T-helper 1 cell treated with Interleukin-12 subunit alpha and Interleukin-12 subunit beta and Interleukin-4 antibody, amounts not matched to agents 30 ng/mL and 1 ng/mL, for 36 hours (primary cell): Measurements from ENCODE around the gene IDNK. TPM values are rescaled to one million over a fixed set of nuclear protein-coding genes. Genes with fewer than 3 reads are reported as not detected.
"Not testable (repeated sequence)": the region's sequence is repeated elsewhere in the genome, so short reads cannot be mapped to it uniquely, and the experiment has no call there.

Source experiments
- intact Hi-C: fragments of 100-400 bp; cut with micrococcal nuclease; formaldehyde crosslinking; loops from one replicate; pipeline ENCODE4 v1.15.1; 2024
- total RNA-seq: library from RNA; stranded (reverse); gene quantifications from 2 replicates; pipeline ENCODE4 v1.2.3, GENCODE V29; 2022

IDNK gene
- 9.8 TPM in 2 replicates for total RNA-seq

DNA sequence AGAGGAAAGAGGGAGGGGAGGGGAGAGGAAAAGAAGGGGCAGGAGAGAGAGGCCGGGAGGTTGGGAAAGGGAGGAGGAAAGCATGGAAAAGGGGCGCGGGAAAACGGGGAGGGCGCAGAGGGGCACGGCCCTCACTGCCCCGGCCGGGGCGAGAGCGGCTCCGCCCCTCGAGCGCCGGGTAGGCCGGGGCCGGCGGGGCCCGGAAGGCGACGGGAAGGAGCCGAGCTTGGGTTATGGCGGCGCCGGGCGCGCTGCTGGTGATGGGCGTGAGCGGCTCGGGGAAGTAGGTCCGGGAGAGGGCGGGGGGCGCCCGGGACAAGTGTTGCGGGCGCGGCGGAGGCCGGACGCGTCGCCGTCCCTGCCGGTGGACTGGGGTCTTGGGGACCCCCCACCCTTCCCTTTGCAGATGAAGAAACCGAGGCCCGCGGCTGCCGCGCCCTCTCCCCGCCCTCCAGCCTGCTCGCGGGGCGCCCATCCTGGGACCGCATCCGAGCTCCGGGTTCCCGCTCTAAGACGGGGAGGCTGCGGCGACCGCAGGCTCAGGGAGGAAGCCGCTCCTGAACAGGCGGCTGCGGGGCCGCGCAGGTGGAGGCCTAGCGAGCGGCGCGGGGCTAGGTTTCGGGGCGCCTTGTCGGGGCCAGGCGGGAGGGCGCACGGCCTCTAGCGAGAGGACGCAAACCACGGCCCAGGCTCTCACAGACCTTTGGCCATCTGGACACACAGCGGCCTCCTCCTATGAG lies at the start of gene IDNK:
Gene IDNK (plus strand): TSS at position 205 of the 740 bp plus-strand sequence. CDS start 29 bp downstream, at position 234.
- intact Hi-C loops, result loop anchor here (1.0 to 5.0 kb wide), 6 partner anchors 85 to 694 kb away; partner anchors contain the start of genes GKAP1, HNRNPK, KIF27 and RMI1

DNA sequence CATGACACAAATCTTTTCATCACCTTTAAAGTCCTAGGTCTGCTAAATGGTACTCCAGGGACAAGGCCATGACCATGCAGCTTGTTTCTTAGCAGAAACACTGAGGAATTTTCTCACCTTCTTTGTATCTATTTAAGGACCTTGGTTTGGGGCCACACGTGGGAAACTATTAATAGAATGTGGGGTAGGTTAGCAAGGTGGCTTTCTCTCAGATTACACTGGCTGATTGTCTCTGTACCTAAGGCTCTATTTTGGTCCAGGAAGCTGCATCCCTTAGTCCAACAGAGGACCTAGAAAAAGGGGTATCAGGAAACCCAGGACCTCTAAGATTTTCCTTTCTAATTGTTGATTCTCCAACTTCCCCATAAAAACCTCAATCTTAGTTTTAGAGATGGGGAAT lies 48.5 kb upstream of the IDNK start:
- intact Hi-C loops, result no loop called here

DNA sequence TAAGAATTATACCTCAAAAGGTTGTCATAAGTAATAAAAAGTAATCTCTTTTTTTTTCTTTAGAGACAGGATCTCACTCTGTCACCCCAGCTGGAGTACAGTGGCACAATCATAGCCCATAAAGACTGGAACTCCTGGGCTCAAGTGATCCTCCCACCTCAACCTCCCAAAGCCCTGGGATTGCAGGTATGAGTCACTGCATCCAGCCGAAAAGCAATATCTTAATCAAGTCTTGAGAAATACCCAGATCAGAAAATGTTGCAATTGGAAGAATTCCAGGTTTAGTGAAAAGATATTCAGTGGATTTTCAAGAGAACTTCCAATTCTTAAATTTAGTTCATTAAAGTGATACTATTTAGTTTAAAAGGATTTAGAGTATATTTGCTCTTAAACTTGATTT lies 40.9 kb upstream of the IDNK start:
- intact Hi-C loops, result no loop called here

DNA sequence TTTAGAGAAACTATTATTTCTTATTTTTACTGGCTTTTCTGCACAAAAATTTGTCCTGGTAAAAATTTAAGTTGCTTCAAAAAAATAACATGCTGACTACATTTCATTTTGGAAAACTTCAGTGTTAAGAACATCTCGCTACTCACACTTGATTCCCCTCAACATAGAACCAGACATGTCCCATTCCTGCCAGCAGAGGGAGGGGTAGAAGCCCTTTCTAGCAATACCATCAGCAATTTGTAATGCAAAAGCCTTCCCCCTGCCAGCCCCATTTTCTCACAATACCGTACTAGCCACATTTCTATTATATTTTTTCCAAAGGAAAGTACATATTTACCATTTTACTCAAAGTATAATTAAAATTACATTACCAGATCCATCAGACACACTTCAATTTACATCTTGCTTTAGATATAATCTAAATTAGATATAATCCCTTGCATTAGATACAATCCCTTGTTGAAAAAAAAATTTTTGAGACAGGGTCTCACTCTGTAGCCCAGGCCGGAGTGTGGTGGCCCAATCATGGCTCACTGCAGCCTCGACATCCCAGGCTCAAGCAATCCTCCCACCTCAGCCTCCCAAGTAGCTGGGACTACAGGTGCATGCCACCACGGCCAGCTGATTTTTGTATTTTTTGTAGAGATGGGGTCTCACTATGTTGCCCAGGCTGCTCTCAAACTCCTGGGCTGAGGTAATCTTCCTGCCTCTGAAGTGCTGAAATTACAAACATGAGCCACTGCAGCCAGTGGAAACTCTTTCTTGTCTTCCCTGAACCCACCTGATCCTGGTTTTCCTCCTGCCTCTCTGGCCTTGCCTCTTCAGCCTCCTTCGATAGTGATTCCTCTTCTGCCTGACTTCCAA lies 39.6 kb upstream of the IDNK start:
- intact Hi-C loops, result loop anchor here (1.0 kb wide), 2 partner anchors 66 to 329 kb away; no protein-coding TSS in a partner anchor

DNA sequence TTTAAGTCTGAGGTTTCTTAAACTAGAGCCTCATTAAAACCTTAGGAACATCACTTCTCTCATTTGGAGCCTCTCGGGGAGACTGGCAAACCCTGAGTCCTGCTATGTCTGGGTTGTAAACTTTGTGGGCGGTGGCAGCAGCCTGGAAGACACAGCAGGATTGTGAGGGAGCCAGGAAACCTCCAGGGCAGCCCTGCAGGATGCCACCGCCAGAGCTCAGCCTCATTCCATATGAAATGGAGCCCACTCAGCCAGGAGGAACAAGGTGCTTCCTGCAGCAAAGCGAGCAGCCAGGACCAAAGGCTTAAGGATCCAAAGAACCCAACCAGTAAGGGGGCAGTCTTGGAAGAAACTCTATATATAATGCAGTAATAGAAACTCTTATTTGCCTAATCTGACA lies 37.9 kb upstream of the IDNK start:
- intact Hi-C loops, result no loop called here

DNA sequence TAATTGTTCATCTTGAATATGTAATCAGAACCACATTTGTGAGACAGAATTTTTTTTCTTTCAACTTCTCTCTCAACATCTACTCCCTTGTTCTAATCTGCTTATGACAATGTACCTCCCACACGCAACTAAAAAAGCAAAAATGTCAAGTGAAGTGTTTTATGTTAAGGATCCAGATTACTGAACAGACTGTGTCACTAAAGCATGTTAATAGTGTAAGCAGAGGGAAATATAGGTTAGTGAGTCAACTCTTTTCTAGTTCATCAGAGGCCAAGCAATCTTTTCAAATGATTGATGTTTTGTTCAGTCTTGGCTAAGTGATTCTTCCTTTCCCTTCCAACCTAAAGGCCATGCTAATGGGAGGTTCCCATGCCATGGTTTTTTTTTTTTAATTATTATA lies 34.7 kb upstream of the IDNK start:
- intact Hi-C loops, result no loop called here

DNA sequence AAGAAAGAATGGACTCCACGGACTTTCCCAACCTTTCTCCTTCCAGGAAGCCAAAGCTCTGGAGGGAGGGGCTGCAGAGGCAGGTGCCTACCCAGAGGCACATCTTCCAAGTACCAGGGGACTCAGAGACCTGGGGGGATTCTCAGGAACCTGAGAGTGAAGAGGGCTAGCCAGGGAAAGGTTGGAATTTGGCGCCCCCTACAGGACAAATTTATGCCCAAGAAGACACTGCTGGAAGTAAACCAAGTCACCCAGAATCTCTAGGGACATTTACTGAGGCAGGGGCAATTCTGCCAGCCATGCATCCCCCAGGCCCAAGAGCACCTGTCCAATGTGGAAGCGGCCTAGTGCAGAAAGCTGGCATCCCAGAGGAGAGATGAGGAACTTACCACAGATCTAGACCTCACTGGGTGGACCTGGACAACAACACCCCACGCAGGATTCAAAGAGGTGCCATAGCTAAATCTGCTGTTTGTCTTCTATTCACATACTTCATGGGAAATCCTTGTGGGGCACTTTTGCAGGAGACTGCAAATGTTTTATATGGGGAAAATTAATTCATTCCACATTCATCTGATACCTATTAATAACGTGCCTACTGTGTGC lies 25.9 kb upstream of the IDNK start:
- intact Hi-C loops, result loop anchor here (1.0 to 2.0 kb wide), 2 partner anchors 263 to 378 kb away; no protein-coding TSS in a partner anchor

DNA sequence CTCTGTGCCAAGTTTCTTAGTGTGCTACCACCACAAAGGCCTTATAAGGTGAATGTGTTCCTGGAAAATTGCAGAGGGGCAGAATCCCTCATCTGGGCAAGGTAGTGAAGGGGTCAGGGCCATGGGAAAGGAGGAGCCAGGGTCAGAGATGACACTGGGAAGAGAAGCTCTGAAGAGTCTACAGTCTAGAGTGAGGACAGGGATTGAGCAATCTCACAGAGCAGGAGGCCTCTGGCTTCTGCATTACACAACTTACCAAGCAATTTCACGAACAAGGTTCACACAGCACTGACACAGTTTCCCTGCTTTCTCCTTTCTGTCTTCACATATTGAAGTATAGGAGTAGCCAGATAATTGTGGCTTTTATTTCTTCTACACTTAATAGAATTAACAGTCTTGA lies 24.5 kb upstream of the IDNK start:
- intact Hi-C loops, result no loop called here

DNA sequence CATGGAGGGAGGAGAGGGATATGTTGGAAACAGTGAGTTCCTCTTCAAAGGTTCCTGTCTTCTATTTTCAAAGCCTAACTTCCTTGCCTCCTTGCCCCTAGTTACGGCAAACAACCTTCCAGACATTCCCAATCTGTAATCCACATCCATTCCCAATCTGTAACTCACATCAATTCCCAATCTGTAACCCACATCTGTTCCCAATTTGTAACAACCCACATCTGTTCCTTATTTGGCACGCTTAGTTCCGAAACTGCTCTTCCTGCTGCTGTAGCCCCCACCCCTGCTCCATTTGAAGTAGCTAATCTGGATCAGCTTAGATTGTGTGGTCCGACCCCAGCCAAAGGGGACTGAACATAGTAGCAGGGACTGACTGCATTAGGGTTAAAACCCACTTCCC lies 23.9 kb upstream of the IDNK start:
- intact Hi-C loops, result no loop called here

DNA sequence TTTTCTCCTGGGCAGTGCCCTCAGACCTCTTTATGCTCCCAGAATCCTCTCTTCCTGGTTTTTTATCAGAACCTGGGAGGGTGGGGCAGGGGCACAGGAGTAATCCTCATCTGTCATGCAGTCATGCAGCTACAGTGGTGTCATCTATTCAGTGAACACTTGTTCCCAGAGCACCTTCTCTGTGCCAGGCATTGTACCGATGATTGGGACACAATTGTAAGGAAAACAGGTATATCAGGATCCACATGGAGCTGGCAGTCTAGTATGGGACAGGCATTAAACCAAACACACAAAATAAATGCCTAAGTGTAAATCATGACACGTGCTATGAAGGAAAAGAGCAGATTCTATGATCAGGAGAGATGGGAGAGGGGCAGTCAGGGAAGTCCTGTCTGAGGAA lies 21.5 kb upstream of the IDNK start:
- intact Hi-C loops, result no loop called here

DNA sequence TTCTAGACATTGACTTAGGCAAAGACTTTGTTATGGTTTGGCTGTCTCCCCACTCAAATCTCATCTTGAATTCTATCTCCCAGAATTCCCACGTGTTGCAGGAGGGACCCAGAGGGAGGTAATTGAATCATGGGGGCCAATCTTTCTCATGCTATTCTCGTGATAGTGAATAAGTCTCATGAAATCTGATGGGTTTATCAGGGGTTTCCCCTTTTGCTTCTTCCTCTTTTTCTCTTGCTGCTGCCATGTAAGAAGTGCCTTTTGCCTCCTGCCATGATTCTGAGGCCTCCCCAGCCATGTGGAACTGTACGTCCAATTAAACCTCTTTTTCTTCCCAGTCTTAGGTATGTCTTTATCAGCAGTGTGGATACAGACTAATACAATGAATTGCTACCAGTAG lies 15.3 kb upstream of the IDNK start:
- intact Hi-C loops, result not testable (repeated sequence)

DNA sequence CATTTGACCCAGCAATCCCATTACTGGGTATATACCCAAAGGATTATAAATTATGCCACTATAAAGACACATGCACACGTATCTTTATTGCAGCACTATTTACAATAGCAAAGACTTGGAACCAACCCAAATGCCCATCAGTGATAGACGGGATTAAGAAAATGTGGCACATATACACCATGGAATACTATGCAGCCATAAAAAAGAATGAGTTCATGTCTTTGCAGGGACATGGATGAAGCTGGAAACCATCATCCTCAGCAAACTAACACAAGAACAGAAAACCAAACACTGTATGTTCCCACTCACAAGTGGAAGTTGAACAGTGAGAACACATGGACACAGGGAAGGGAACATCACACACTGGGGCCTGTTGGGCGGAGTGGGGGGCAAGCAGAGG lies 9.6 kb upstream of the IDNK start:
- intact Hi-C loops, result not testable (repeated sequence)

DNA sequence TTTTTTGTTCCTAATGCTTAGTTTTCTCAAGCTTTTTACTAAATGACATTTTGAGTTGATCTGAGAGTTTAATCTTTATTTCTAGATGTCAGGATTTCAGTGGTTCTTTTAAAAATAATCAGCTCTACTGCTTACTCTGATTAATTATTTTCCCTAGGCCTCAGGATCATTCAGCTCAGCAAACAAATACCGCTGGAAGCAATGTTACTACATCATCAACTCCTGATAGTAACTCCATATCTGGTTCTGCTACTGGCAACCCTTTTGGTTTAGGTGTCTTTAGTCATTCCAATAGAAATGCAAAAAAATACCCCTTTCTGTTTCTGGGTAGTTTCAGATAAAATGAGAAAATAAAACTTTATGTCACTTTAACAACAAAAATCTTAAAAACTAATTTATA lies 5.6 kb upstream of the IDNK start:
- intact Hi-C loops, result no loop called here

DNA sequence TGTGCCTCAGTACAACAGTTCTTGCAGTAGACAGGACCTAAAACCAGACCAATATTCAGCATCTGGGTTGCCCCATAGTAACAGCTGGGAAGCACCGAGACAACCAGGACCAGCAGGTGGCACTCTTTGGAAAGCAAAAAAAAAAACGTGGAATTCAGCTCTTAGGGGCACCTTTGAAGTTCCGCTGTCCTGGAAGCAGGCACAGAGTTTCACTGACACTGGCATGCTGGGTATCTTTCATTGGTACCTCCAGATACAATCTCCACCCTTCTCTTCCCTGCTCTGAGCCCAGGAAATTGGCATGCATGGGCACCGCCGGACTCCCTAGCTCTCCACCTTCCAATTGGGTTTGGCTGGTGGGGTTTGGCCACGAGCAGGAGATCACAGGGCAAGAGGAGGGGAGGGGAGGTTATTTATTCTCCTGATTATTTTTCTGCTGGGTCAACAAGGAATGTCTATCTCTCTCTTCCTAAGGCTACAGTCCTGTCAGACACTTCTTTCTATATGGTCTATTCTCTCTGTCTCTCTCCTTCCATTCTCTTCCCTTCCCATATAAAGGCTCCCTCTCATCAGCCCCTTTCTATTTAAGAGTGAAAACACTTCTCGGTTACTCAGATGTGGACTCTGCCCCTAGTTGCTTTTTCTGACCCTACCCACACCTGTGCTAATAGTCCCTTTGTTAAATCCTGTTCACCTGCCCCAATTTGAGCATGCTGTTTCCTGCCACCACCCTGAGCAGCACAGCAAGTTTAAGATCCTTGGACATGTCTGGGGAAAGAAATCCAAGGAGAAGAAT lies 1.9 kb upstream of the IDNK start:
- intact Hi-C loops, result loop anchor here (1.0 to 5.0 kb wide), 4 partner anchors 28 to 696 kb away; no protein-coding TSS in a partner anchor

DNA sequence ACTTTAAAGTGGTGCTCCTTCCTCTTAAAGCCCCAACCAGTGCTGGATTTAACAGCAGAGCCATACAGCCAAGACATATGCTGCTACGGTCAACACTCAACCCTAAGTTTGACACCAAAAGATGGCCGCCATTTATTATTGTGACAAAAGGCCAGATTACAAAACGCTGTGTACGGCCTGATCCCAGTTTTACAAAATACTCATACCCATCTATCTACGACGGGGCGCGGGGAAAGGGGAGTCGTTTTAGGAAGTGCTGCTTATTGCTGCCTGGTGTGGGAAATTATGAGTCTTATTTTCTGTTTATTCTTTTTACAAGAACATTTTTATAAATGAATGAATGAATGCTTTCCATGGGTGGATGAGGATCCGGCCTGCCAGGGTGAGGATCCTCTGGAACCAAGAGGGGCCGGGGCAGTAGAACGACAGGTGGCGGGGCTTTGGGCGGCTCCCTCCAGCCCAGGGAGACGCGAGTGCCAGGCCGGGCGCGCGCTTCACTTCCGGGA lies 457 bp upstream of the IDNK start:
- intact Hi-C loops, result loop anchor here (1.0 to 5.0 kb wide), 4 partner anchors 194 to 695 kb away; partner anchors contain the start of genes GKAP1, HNRNPK and RMI1

DNA sequence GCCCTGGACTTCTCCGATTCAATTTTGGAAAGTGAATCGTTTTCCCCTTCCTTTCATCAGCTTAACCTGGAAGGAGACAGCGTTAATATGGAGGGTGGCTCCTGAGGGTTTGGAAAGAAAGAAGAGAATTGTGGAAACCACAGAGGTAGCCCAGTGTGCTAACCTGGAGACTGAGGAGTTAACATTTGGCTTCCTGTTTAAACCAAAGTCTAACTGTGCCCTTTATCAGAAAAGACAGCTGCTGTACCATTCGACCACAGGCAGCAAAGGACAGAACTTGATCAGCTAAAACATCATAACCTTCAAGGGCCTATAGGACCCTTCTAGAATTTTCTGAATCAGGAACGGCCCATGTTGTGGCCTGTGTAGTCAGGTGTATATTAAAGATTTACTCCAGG lies 735 bp downstream of the IDNK start:
- intact Hi-C loops, result loop anchor here (1.0 to 5.0 kb wide), 5 partner anchors 85 to 694 kb away; partner anchors contain the start of genes GKAP1 and KIF27

DNA sequence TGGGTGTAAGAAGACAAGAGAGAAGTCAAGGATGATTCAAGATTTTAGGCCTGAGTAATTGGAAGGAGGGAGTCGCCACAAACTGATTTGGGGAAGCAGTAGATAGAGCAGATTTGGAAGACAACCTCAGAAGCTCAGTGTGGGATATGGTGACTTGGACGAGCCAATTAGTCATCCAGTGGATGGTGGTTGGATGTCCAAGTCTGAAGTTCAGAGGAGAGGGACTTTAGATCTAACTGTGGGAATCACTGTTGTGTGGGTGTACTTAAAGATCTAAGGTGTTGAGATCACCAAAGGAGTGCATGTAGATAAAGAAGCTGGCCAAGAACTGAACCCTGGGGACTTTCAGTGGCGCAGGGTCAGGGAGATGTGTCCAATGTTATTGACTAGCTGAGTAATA lies 2.2 kb downstream of the IDNK start:
- intact Hi-C loops, result no loop called here

DNA sequence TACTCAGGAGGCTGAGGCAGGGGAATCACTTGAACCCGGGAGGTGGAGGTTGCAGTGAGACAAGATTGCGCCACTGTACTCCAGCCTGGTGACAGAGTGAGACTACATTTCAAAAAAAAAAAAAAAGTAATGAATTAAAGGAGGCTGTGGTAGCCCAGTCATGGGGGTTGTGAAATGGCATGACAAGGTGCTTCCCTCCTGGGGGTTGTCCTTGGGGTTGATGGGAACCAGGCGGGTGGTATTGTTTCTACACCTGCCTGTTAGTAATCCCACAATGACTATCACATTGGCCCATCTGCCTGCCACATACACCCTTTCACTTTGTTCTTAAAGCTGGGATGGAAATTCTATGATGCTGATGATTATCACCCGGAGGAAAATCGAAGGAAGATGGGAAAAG lies 5.6 kb downstream of the IDNK start:
- intact Hi-C loops, result no loop called here

DNA sequence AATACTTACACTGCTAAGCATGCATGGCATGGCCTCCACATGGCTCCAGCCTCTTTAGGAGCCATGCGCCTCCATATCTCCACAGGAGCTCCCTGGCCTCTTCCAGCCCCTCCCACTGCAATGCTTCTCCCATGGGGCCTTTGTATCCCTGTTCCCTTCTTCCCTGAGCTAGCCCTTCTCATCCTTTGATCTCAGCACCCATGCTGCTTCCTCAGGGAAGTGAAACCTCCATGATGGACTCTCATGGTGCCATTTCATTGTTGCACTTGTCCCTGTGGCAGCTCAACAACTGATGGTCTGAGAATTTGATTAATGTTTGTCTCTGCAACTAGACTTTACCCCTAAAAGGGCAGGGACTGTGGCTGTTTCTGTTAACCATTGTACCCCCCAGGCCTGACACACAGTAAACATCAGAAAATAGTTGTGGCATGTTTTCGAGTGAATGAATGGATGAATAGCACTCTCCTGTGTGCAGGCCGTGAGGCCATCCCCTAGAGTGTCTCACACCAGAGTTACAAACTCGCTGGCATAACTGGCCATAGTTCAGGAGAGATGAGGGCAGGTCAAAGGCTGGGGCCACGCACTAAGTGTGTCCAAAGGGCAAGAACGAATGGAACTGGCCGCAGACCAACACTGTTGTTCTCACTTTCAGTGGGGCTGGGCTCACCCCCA lies 6.6 kb downstream of the IDNK start:
- intact Hi-C loops, result no loop called here

DNA sequence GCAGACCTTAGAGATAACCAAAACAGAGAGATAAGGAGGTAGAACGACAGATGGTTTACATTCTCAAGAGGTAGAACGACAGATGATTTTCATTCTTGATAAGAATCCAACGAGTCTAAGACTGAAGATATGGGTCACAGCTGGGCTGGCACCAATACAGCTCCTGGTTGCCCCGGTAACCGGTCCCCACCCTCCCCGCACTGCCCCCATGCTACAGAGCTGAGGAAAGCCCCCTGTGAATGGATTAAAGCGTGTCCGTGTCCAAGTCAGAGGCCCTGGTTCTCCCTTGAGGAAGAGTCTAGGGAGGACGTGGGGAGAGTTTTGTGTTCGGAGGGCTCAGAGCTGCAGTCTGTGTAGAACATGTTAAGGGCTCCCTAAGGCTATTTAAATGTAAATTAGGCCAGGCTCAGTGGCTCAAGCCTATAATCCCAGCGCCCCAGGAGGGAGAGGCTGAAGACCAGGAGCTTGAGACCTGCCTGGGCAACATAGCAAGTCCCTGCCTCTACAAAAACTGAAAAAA lies 8.1 kb downstream of the IDNK start:
- intact Hi-C loops, result no loop called here
